Measurements from ENCODE around the gene HMGXB4.

Gene HMGXB4

DNA sequence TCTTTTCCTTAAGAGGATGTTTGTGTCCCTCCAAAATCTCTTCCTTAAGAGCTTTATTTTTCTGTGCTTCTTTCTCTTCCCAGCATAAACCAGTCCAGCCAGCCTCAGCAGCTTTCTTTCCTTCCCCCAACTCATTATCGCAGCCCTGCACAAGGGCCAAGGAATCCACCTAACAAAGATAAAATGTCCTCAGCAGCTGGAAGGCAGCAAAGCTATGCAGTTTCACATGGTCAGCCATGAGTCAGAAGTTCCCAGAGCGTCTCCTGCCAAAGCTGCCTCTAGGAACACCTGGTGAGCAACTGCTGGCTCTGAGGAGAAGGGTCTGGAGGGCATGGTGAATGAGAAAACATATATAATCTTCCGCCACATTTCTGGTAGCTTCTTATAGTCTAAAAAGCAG lies 45.3 kb upstream of the HMGXB4 start:
- Histone ChIP-seq H2BK5ac (ENCODE audit: low read length) (no peak overlapping the region), H3K36me3 (replicated peaks in 1 of 2; ENCODE audit: control insufficient read depth in 2 of 2, insufficient read depth in 2 of 2, low read length in 2 of 2) (no peaks in the 10 kb centered on the region), H3K23ac (ENCODE audit: low read depth, low read length, poor library complexity) (no peak overlapping the region), H3K79me1 (ENCODE audit: low read depth, low read length) (no peaks in the 10 kb centered on the region), H3K18ac (ENCODE audit: low read length) (no peak overlapping the region), H3K9ac (ENCODE audit: low read depth, low read length, poor library complexity) (no peak overlapping the region), H3K14ac (ENCODE audit: low read length) (no peak overlapping the region), H2AFZ (ENCODE audit: low read length) (no peak overlapping the region), H3K4me1 (ENCODE audit: control insufficient read depth in 2 of 2, insufficient read depth in 1 of 2, low read depth in 1 of 2, low read length in 2 of 2) (peaks cover 0 to 12% of the 10 kb centered on the region in 2 donors), H3K27me3 (ENCODE audit: control insufficient read depth in 3 of 3, insufficient read depth in 3 of 3, low read depth in 1 of 3, low read length in 3 of 3) (no peaks in the 10 kb centered on the region), H3K9me3 (replicated peaks in 1 of 2; ENCODE audit: control insufficient read depth in 2 of 2, insufficient read depth in 1 of 2, low read depth in 1 of 2, low read length in 2 of 2) (no peaks in the 10 kb centered on the region), H3K4me2 (ENCODE audit: insufficient read depth, low read length, poor library complexity, severe bottlenecking) (no peak overlapping the region), H4K91ac (ENCODE audit: low read depth, low read length, poor library complexity) (no peak overlapping the region), H2AK5ac (ENCODE audit: low read depth, low read length) (no peak overlapping the region), H3K4ac (ENCODE audit: low read length) (no peak overlapping the region), H2BK15ac (ENCODE audit: low read length) (peak overlapping the region; percentile 8), H3K27ac (replicated peaks; ENCODE audit: low read length) (no peak overlapping the region), H3K4me3 (ENCODE audit: low read length in 2 of 2) (no peak overlapping the region), H2BK120ac (ENCODE audit: low read depth, low read length) (no peak overlapping the region), H2BK12ac (ENCODE audit: low read length) (no peak overlapping the region), H4K8ac (ENCODE audit: low read depth, low read length) (no peak overlapping the region)
- WGBS, 2 donors (ENCODE audit: extremely low coverage in 2 of 2, insufficient read length in 2 of 2, insufficient replicate concordance in 1 of 2) = no CpG with 5 or more reads among the region's 3 CpGs
- no peak for DNase-seq (ENCODE audit: low spot score)

DNA sequence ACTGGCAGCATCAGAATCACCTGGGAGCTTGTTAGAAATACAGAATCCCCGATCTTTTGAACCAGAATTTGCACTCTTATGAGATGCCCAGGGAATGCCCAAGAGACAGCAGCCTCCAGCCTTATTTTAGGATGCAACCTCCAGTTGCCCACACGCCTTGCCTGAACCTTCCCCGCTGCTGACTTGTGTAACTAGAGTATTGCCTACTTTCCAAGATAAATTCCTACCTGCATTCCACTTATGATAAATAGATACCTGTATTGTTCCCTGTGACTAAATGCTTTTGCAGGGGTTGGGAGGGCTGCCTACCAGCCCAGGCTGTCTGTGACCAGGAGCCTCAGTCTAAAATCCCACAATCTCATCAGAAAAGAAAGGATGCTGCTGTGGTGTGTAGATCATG lies 44.3 kb upstream of the HMGXB4 start:
- Histone ChIP-seq H2BK5ac (ENCODE audit: low read length) (no peak overlapping the region), H2BK120ac (ENCODE audit: low read depth, low read length) (no peak overlapping the region), H2AFZ (ENCODE audit: low read length) (no peak overlapping the region), H3K4me2 (ENCODE audit: insufficient read depth, low read length, poor library complexity, severe bottlenecking) (no peak overlapping the region), H4K91ac (ENCODE audit: low read depth, low read length, poor library complexity) (no peak overlapping the region), H4K8ac (ENCODE audit: low read depth, low read length) (no peak overlapping the region), H2BK15ac (ENCODE audit: low read length) (no peak overlapping the region), H3K18ac (ENCODE audit: low read length) (no peak overlapping the region), H3K9ac (ENCODE audit: low read depth, low read length, poor library complexity) (no peak overlapping the region), H3K27ac (replicated peaks; ENCODE audit: low read length) (no peak overlapping the region), H3K9me3 (replicated peaks in 1 of 2; ENCODE audit: control insufficient read depth in 2 of 2, insufficient read depth in 1 of 2, low read depth in 1 of 2, low read length in 2 of 2) (peaks cover 0 to under 1% of the 10 kb centered on the region in 2 donors), H3K4ac (ENCODE audit: low read length) (no peak overlapping the region), H3K14ac (ENCODE audit: low read length) (no peak overlapping the region), H3K36me3 (replicated peaks in 1 of 2; ENCODE audit: control insufficient read depth in 2 of 2, insufficient read depth in 2 of 2, low read length in 2 of 2) (no peaks in the 10 kb centered on the region), H3K79me1 (ENCODE audit: low read depth, low read length) (no peaks in the 10 kb centered on the region), H3K4me1 (ENCODE audit: control insufficient read depth in 2 of 2, insufficient read depth in 1 of 2, low read depth in 1 of 2, low read length in 2 of 2) (peaks cover 0 to 12% of the 10 kb centered on the region in 2 donors), H2AK5ac (ENCODE audit: low read depth, low read length) (no peak overlapping the region), H3K27me3 (ENCODE audit: control insufficient read depth in 3 of 3, insufficient read depth in 3 of 3, low read depth in 1 of 3, low read length in 3 of 3) (no peaks in the 10 kb centered on the region), H2BK12ac (ENCODE audit: low read length) (no peak overlapping the region), H3K23ac (ENCODE audit: low read depth, low read length, poor library complexity) (no peak overlapping the region), H3K4me3 (ENCODE audit: low read length in 2 of 2) (no peak overlapping the region)
- no peak for DNase-seq (ENCODE audit: low spot score)
- WGBS, 2 donors (ENCODE audit: extremely low coverage in 2 of 2, insufficient read length in 2 of 2, insufficient replicate concordance in 1 of 2) = no CpG with 5 or more reads among the region's 3 CpGs

DNA sequence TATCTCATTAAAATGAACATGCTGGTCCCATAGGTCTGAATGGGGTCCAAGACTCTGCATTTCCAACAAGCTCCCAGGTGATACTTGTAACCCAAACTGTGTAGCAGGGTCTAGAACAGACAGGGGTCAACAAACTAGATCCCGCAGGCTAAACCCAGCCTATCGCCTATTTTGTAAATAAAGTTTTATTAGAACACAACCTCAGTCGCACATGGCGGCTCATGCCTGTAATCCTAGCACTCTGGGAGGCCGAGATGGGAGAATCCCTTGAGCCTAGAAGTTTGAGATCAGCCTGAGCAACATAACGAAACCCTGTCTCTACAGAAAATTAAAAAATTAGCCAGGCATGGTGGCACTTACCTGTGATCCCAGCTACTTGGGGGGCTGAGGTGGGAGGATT lies 42.3 kb upstream of the HMGXB4 start:
- Histone ChIP-seq H3K18ac (ENCODE audit: low read length) (no peak overlapping the region), H4K91ac (ENCODE audit: low read depth, low read length, poor library complexity) (no peak overlapping the region), H3K36me3 (replicated peaks in 1 of 2; ENCODE audit: control insufficient read depth in 2 of 2, insufficient read depth in 2 of 2, low read length in 2 of 2) (no peaks in the 10 kb centered on the region), H3K9ac (ENCODE audit: low read depth, low read length, poor library complexity) (no peak overlapping the region), H3K27ac (replicated peaks; ENCODE audit: low read length) (no peak overlapping the region), H3K4me3 (ENCODE audit: low read length in 2 of 2) (no peak overlapping the region), H2AFZ (ENCODE audit: low read length) (no peak overlapping the region), H3K4me1 (ENCODE audit: control insufficient read depth in 2 of 2, insufficient read depth in 1 of 2, low read depth in 1 of 2, low read length in 2 of 2) (peaks cover 0 to 5% of the 10 kb centered on the region in 2 donors), H2BK5ac (ENCODE audit: low read length) (no peak overlapping the region), H3K4me2 (ENCODE audit: insufficient read depth, low read length, poor library complexity, severe bottlenecking) (no peak overlapping the region), H2BK15ac (ENCODE audit: low read length) (no peak overlapping the region), H2BK120ac (ENCODE audit: low read depth, low read length) (no peak overlapping the region), H4K8ac (ENCODE audit: low read depth, low read length) (no peak overlapping the region), H3K27me3 (ENCODE audit: control insufficient read depth in 3 of 3, insufficient read depth in 3 of 3, low read depth in 1 of 3, low read length in 3 of 3) (no peaks in the 10 kb centered on the region), H3K4ac (ENCODE audit: low read length) (no peak overlapping the region), H3K23ac (ENCODE audit: low read depth, low read length, poor library complexity) (no peak overlapping the region), H2BK12ac (ENCODE audit: low read length) (no peak overlapping the region), H3K14ac (ENCODE audit: low read length) (no peak overlapping the region), H3K79me1 (ENCODE audit: low read depth, low read length) (no peaks in the 10 kb centered on the region), H3K9me3 (replicated peaks in 1 of 2; ENCODE audit: control insufficient read depth in 2 of 2, insufficient read depth in 1 of 2, low read depth in 1 of 2, low read length in 2 of 2) (peaks cover 0 to 3% of the 10 kb centered on the region in 2 donors), H2AK5ac (ENCODE audit: low read depth, low read length) (no peak overlapping the region)
- no peak for DNase-seq (ENCODE audit: low spot score)
- WGBS, 2 donors (ENCODE audit: extremely low coverage in 2 of 2, insufficient read length in 2 of 2, insufficient replicate concordance in 1 of 2) = no CpG with 5 or more reads among the region's 6 CpGs

DNA sequence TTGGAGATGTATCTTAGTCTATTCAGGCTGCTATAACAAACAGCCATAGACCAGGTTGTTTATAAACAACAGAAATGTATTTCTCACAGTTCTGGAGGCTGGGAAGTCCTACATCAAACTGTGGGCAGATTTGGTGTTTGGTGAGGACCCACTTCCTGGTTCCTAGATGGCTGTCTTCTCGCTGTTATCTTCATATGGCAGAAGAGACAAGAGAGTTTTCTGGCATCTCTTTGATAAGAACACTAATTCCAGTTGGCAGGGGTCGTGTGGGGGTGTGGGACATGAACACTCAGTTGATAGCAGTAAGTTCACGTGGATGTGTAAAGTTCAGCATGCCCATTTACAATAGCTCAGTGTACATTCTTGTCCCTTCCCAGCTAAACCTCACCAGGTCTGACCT lies 41.3 kb upstream of the HMGXB4 start:
- no peak overlapping the region for H3K18ac ChIP-seq (ENCODE audit: low read length)
- H2BK120ac ChIP-seq (ENCODE audit: low read depth, low read length) = no peak overlapping the region
- WGBS, 2 donors (ENCODE audit: extremely low coverage in 2 of 2, insufficient read length in 2 of 2, insufficient replicate concordance in 1 of 2) = no CpG with 5 or more reads among the region's 3 CpGs
- H3K36me3 ChIP-seq (replicated peaks in 1 of 2; ENCODE audit: control insufficient read depth in 2 of 2, insufficient read depth in 2 of 2, low read length in 2 of 2) = no peaks in the 10 kb centered on the region
- H3K79me1 ChIP-seq (ENCODE audit: low read depth, low read length) = no peaks in the 10 kb centered on the region
- DNase-seq (ENCODE audit: low spot score) = no peak
- H3K27ac ChIP-seq (replicated peaks; ENCODE audit: low read length) = no peak overlapping the region
- no peaks in the 10 kb centered on the region for H3K27me3 ChIP-seq (ENCODE audit: control insufficient read depth in 3 of 3, insufficient read depth in 3 of 3, low read depth in 1 of 3, low read length in 3 of 3)
- H3K23ac ChIP-seq (ENCODE audit: low read depth, low read length, poor library complexity) = no peak overlapping the region
- no peak overlapping the region for H3K9ac ChIP-seq (ENCODE audit: low read depth, low read length, poor library complexity)
- H2AK5ac ChIP-seq (ENCODE audit: low read depth, low read length) = no peak overlapping the region
- no peak overlapping the region for H2BK5ac ChIP-seq (ENCODE audit: low read length)
- no peak overlapping the region for H2BK15ac ChIP-seq (ENCODE audit: low read length)
- H3K4me3 ChIP-seq (ENCODE audit: low read length in 2 of 2) = no peak overlapping the region
- no peak overlapping the region for H4K91ac ChIP-seq (ENCODE audit: low read depth, low read length, poor library complexity)
- peaks cover 0 to 1% of the 10 kb centered on the region in 2 donors for H3K4me1 ChIP-seq (ENCODE audit: control insufficient read depth in 2 of 2, insufficient read depth in 1 of 2, low read depth in 1 of 2, low read length in 2 of 2)
- no peak overlapping the region for H2AFZ ChIP-seq (ENCODE audit: low read length)
- H3K4ac ChIP-seq (ENCODE audit: low read length) = no peak overlapping the region
- no peak overlapping the region for H3K4me2 ChIP-seq (ENCODE audit: insufficient read depth, low read length, poor library complexity, severe bottlenecking)
- peaks cover 0 to 3% of the 10 kb centered on the region in 2 donors for H3K9me3 ChIP-seq (replicated peaks in 1 of 2; ENCODE audit: control insufficient read depth in 2 of 2, insufficient read depth in 1 of 2, low read depth in 1 of 2, low read length in 2 of 2)
- H3K14ac ChIP-seq (ENCODE audit: low read length) = no peak overlapping the region
- no peak overlapping the region for H4K8ac ChIP-seq (ENCODE audit: low read depth, low read length)
- H2BK12ac ChIP-seq (ENCODE audit: low read length) = no peak overlapping the region
